GM12801 (cell line): ENCODE data around the gene BRCA2.

Experiments used
- TF ChIP-seq, protein P1 (sequence below): IDR thresholded peaks from one replicate; pipeline ENCODE4 v1.5.1; 2011; ENCODE audit warnings: control low read depth; ENCODE audit not compliant: insufficient read length; ENCODE audit errors: extremely low read depth

Gene BRCA2

DNA sequence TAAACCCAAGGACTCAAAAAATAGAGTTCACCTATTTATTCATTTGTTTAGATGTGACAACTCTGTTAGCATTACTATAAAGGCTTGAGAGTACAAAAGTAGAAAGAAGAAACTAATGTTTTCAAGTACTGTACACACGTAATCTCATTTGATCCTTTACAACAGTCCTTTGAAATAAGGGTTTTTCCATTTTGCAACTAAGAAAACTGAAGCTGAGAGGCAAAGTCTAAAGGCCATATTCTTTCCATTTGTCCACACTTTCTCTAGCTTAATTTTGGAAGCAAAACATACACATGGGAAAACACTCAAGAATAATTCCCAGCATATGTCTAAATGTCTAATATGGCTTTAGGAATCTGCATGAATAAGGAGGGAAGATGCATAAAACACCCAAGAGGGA lies 34.2 kb upstream of the BRCA2 start:
- TF ChIP-seq, protein P1, sequence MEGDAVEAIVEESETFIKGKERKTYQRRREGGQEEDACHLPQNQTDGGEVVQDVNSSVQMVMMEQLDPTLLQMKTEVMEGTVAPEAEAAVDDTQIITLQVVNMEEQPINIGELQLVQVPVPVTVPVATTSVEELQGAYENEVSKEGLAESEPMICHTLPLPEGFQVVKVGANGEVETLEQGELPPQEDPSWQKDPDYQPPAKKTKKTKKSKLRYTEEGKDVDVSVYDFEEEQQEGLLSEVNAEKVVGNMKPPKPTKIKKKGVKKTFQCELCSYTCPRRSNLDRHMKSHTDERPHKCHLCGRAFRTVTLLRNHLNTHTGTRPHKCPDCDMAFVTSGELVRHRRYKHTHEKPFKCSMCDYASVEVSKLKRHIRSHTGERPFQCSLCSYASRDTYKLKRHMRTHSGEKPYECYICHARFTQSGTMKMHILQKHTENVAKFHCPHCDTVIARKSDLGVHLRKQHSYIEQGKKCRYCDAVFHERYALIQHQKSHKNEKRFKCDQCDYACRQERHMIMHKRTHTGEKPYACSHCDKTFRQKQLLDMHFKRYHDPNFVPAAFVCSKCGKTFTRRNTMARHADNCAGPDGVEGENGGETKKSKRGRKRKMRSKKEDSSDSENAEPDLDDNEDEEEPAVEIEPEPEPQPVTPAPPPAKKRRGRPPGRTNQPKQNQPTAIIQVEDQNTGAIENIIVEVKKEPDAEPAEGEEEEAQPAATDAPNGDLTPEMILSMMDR: no peak

DNA sequence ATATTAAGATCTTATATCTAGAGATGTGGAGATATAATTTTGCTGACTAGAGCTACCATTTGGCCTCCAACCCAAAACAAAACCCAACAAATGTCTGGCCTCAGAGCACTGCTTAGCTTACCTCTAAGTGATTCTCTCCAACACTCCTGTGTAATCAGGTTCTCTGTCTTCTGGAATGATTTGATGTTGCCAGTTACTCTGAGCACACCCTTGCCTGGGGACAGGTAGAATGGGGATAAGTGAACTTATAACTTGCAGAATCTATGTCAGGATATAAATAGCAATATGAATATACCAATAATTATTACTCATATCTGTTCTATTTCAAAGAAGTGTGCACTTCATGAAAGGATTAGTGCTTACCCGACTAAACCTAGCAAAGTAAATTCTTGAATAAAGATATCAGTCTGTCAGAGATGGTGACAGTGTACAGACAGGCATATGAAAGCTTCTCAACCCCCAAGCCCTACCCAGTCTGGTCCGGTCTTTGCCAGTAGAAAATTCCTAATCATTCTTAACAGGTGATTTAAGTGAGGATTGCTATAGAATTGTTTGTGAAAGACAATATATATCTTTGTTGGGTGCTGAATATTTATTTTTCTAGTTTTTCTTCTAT lies 33.1 kb upstream of the BRCA2 start:
- TF ChIP-seq, protein P1: no peak

DNA sequence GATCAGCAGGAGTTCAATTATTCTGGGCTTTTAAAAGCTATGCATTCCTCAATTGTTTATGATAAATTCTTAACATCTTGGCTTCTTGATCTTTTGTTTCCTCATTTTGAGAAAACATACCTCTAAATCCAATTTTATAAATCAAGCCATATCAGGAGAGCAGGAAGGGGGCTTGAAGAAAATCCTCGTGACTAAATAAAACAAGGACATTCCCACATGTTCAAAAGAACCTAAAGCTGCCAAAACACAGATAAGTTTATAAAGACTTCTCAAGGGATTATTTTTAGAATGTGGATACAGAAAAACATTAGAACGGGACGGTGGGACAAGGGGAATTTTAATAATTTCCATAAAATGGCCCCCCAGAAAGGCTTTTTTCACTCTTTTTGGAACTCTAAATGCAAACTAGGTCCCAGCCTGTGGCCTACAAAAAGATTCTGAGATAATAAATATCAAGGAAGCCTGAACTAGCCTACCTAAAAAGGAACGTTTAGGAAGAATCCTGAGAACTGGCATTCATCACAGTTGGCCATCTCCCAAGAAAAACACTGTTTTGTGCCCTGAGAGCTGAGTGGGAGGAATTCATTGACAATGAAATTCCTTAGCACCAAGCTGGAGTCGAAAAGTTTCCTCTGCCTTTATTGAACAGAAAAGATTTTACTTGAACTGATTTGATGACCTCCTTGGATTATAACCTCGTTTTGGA lies 30.2 kb upstream of the BRCA2 start:
- TF ChIP-seq, protein P1: no peak

DNA sequence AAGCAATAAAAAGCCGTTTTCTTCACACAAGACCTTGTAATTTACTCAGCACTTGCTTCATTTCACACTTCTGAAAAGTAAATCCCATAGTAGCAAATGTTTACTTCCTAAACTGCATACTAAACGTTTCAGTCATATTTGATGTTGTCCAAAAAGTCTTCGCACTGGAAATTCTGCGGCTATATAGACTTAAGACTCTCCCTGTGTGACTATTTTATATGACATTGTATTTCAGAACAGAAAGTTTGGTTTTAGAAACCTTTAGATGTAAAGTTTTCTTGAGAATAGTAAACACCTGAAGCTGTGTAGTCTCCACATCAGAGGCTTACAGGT lies 29.7 kb upstream of the BRCA2 start:
- TF ChIP-seq, protein P1: no peak

DNA sequence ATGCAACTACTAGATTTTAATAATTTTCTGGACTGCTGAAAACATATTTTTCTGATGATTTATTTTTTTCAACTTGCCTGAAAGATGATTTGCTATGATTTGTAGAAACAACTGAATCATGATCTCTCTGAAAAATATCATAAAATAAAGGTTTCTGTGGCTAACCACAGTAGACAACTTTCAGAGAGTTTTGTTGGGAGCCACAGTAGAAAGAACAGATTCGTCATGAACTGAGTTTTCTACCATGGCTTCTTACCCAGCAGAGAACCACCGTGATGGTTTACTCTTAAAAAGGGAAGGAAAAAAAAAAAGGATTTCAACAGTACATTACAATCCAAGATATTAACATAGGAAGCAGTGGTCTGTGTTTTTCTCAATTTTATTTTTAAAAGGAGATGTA lies 18.1 kb upstream of the BRCA2 start:
- TF ChIP-seq, protein P1: no peak

DNA sequence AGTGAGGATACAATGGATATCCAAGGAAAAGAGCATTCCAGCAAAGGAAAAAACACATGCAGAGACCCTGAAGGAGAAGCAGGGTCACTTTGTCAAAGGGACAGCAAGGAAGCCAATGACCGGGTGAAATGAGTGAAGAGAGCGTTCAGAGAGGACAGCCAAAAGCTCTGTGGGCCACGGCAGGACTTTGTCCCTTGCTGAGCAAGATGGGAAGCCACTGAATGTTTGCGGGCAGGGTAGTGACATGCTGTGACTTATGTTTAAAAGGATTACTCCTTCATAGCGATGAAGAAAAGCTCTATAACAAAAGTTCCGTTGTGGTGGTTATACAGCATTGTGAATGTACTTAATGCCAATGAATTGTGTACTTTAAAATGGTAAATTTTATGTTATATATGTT lies 16.6 kb upstream of the BRCA2 start:
- TF ChIP-seq, protein P1: no peak

DNA sequence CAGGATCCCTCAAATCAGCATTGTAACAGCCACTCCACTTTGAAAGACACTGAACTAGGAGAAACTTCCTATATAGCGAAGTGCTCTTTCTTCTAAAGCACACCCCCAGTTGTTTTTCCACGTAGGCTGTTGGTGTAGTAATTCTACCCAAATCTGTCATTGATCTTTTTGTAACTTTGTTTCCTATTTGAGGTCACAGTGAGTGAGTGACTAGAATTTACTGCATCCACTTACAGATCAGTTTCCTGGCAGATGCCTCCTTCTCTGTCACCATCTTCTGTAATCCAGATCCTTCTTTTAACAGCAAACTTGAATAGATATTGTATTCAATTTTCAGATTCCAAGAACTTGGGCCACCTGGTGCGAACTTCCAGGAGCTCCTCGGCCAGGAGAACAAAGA lies 15.4 kb upstream of the BRCA2 start:
- TF ChIP-seq, protein P1: no peak

DNA sequence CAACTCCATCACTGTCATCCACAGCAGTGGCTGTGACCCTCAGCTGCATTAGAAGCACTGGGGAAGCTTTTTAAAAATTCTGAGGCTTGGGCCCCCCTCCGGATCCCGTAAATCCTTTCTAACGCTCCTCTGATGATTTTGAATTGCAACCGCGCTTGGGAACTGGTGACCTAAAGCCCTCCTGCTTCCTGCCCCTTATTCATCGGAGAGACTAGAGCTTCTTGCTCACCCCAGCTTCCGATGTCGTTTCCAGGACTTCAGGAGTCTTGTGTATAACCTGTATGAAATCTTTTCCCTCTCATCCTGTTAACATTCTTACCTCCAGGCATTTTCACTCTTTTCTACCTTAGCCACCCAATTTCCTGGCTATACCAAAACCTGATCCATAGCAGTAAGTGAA lies 14.9 kb upstream of the BRCA2 start:
- TF ChIP-seq, protein P1: no peak
